Neural crest cell (in vitro differentiated cells): ENCODE measurements around the gene ERFL. TPM values are rescaled to one million over a fixed set of nuclear protein-coding genes. Genes with fewer than 3 reads are reported as not detected.
A peak's percentile ranks its signal among the peaks of the same experiment; 100 is the strongest.

Source experiments
- DNase-seq: peaks from one replicate; pipeline ENCODE4 v3.0.0; 2021; ENCODE audit warnings: low read depth, mixed read lengths, low spot score
- H3K27ac Mint-ChIP-seq: one replicate; pipeline ENCODE4 v1.8.0; 2021; ENCODE audit warnings: mild to moderate bottlenecking, mixed read lengths; ENCODE audit not compliant: unreplicated experiment
- H3K27me3 Mint-ChIP-seq: 2 replicates; pipeline ENCODE4 v1.8.0; 2021; ENCODE audit warnings: low read depth, mild to moderate bottlenecking, mixed read lengths
- H3K36me3 Mint-ChIP-seq: 2 replicates; pipeline ENCODE4 v1.8.0; 2021; ENCODE audit warnings: low read depth, mild to moderate bottlenecking, mixed read lengths
- H3K4me1 Mint-ChIP-seq: 2 replicates; pipeline ENCODE4 v1.8.0; 2021; ENCODE audit warnings: mixed read lengths
- H3K4me3 Mint-ChIP-seq: one replicate; pipeline ENCODE4 v1.8.0; 2021; ENCODE audit warnings: mild to moderate bottlenecking, mixed read lengths
- H3K9me3 Mint-ChIP-seq: 2 replicates; pipeline ENCODE4 v1.8.0; 2021; ENCODE audit warnings: mixed read lengths
- CTCF ChIP-seq: fragments of 200-600 bp; sonication (generic); conservative IDR thresholded peaks from 2 replicates; pipeline ENCODE4 v1.5.0; 2021; ENCODE audit warnings: antibody characterized with exemption, mild to moderate bottlenecking
- total RNA-seq: library from RNA; stranded (reverse); gene quantifications from 2 replicates; pipeline ENCODE4 v1.2.1, GENCODE V29; 2021

The ERFL gene
- total RNA-seq, 1 donor from 2014 or later: 0.12 TPM

DNA sequence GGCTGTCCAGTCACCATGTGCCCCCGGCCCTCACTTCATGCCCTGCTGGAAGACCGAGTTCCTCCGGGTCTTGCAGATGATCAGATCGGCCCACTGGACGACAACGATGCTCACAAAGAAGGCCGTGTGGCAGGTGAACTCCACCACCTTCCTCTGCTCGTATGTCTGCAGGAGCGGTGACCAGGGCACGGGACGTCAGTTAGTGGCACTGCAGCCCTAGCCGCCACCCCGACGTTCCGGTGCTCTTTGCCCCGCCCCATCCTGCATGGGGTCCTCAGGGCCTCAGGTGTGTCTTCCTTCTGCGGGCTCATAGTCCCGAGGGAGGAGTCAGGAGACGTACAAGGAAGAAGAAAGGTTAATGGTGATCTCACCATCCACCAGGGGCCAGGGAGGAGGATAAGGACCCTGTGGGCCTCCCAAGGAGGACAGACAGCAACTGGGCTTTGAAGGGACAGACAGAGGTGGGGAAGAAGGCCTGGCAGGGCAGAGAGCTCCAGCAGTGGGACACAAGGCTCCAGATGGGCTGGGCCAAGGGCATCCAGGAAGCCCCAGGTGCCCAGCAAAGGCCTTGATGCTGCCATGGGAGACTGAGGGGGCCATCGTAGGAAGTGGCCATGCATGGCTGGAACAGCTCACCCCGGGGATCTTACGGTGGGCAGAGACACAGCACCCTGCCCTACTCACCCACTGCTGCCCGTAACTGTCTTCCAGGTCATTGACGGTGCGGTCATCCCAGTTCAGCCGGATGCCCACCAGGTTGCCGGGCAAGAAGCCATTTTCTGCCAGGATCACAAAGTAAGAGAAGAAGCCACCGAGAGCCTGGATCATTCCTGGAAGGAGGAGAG lies 40.7 kb upstream of the ERFL start:
- TF ChIP-seq CTCF: no peak
- Mint-ChIP-seq H3K27ac (no peak overlapping the region), H3K9me3 (no peaks in the 10 kb centered on the region), H3K36me3 (no peaks in the 10 kb centered on the region), H3K4me1 (no peaks in the 10 kb centered on the region), H3K4me3 (no peak overlapping the region), H3K27me3 (no peaks in the 10 kb centered on the region)
- no peak for DNase-seq

GRCh38 chr19:41967054-41967783 lies 39.0 kb upstream of the ERFL start:
- no peaks in the 10 kb centered on the region for H3K27me3 Mint-ChIP-seq
- H3K4me3 Mint-ChIP-seq: no peak overlapping the region
- DNase-seq: no peak
- TF ChIP-seq CTCF: no peak
- H3K36me3 Mint-ChIP-seq: no peaks in the 10 kb centered on the region
- no peaks in the 10 kb centered on the region for H3K9me3 Mint-ChIP-seq
- H3K27ac Mint-ChIP-seq: no peak overlapping the region
- no peaks in the 10 kb centered on the region for H3K4me1 Mint-ChIP-seq

DNA sequence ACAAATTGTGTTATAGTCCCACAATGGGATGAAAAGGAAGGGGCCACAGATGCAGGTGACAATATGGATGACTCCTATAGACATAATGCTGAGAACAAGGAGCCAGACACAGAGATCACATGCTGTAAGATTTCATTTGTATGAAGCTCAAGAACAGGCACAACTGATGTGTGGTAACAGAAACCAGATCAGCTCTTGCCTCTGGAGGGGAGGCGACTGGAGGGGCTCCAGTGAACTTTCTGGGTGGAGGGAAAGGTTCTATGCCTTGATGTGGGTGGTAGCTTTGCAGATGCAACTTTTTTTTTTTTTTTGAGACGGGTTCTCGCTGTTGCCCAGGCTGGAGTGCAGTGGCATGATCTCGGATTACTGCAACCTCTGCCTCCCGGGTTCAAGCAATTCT lies 36.9 kb upstream of the ERFL start:
- H3K36me3 Mint-ChIP-seq: no peaks in the 10 kb centered on the region
- TF ChIP-seq CTCF: no peak
- no peak for DNase-seq
- no peak overlapping the region for H3K27ac Mint-ChIP-seq
- H3K27me3 Mint-ChIP-seq: no peaks in the 10 kb centered on the region
- no peaks in the 10 kb centered on the region for H3K4me1 Mint-ChIP-seq
- H3K9me3 Mint-ChIP-seq: no peaks in the 10 kb centered on the region
- no peak overlapping the region for H3K4me3 Mint-ChIP-seq

DNA sequence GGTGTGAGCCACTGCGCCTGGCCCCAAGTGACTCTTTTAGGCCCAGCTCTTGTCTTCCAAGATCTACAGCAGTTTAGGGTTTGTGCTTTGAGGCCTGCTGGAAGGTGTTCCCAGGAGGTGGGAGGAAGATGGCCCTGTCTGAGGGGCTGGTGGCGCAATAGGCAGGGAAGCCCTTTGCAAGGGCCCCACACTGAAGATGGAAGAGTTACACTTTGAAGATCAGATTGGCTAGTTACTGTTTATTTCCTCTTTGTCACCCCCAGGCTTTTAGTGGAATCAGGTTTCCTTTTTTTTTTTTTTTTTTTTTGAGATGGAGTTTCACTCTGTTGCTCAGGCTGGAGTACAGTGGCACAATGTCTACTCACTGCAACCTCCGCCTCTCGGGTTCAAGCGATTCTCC lies 32.7 kb upstream of the ERFL start:
- DNase-seq: no peak
- Mint-ChIP-seq H3K4me1 (peaks cover 20% of the 10 kb centered on the region), H3K36me3 (no peaks in the 10 kb centered on the region), H3K4me3 (peak overlapping the region; percentile 58), H3K9me3 (no peaks in the 10 kb centered on the region), H3K27ac (no peak overlapping the region), H3K27me3 (no peaks in the 10 kb centered on the region)
- TF ChIP-seq CTCF: no peak

- DNase-seq: peak; percentile 85
- peak within 1 kb of the TSS; percentile 89 for H3K27ac Mint-ChIP-seq
- H3K27me3 Mint-ChIP-seq: no peaks in the 10 kb centered on the region
- peak; percentile 42 for TF ChIP-seq CTCF
- H3K4me1 Mint-ChIP-seq: peaks cover 20% of the 10 kb centered on the region
- H3K36me3 Mint-ChIP-seq: no peaks in the 10 kb centered on the region
- peak within 1 kb of the TSS; percentile 91 for H3K4me3 Mint-ChIP-seq
- H3K9me3 Mint-ChIP-seq: no peaks in the 10 kb centered on the region
These were observed 31.1 kb upstream of the ERFL start, which contains the start of gene RABAC1 for GRCh38 chr19:41959056-41960053. TSS of gene RABAC1 (minus strand) at chr19:41959321. CDS start at chr19:41959292, 29 bp downstream.
